Right renal cortex interstitium (tissue), 3 donors: ENCODE results near the gene CCDC7. TPM values are rescaled to one million over a fixed set of nuclear protein-coding genes. Genes with fewer than 3 reads are reported as not detected.
"Not testable (repeated sequence)": the region's sequence is repeated elsewhere in the genome, so short reads cannot be mapped to it uniquely, and the experiment has no call there.

ENCODE experiments used
- DNase-seq, 3 donors: peaks; one replicate each; pipeline ENCODE4 v3.0.0-alpha.2; 2013; ENCODE audit warnings: low read depth in 3 of 3, low spot score in 2 of 3
- polyA plus RNA-seq, 3 donors: library from polyadenylated mRNA; unstranded; fragments of 120-200 nt; gene quantifications; one replicate each; pipeline ENCODE4 v1.2.1, GENCODE V29; 2013; ENCODE audit not compliant: insufficient read length in 3 of 3

The CCDC7 gene
- polyA plus RNA-seq, 3 donors, result 4.8 to 6.4 (median 5.5) TPM

GRCh38 chr10:32540691-32541470 lies 94.9 kb downstream of the CCDC7 start:
- DNase-seq, result no peak

DNA sequence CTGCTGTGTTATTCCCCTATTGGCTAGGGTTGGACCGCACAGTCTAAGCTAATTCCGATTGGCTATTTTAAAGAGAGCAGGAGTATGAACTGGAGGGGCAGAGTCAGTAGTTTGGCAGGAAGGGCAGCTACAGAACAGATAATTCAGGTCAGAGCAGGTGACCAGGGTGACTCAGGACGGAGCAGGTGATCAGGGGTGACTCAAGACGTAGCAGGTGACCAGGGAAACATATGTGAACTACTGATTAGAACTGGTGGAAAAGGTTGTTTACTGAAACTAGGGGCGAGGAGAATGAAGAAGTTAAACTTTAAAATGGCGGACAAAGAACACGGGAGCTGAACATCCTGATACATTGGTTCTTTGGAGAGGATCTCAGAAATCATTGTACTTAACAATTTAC lies 102.3 kb downstream of the CCDC7 start:
- DNase-seq, result no peak

DNA sequence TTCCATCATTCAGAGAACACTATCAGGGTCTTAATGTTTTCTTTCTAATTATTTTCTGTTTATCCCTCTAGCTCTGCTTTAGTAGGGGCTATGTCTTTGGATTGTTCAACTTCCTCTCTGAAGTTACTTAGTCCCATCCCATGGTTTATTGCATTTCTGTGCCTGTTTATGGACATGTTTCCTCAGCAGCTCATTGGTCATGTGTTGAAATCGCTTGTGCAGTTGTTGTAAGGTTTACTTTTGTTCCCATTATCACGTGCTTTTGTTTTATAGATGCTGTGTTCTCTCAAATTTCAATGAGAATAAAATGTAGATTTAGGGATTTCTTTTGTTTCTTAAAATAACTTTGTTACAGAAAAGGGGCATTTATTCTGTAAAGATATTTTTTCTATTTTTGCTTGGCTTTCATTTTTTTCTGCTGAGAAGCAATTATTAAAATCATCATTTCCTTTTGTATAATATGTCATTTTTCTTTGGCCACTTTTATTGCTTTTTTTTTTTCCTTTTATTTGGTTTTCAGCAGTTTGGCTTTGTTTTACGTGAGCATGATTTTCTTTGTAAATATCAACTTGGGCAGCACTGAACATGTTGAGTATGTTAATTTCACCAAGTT lies 110.9 kb downstream of the CCDC7 start:
- DNase-seq, result no peak

GRCh38 chr10:32562695-32563094 lies 116.8 kb downstream of the CCDC7 start:
- DNase-seq, result not testable (repeated sequence)

- no peak for DNase-seq
These were observed 131.5 kb downstream of the CCDC7 start for GRCh38 chr10:32577448-32577847.

DNA sequence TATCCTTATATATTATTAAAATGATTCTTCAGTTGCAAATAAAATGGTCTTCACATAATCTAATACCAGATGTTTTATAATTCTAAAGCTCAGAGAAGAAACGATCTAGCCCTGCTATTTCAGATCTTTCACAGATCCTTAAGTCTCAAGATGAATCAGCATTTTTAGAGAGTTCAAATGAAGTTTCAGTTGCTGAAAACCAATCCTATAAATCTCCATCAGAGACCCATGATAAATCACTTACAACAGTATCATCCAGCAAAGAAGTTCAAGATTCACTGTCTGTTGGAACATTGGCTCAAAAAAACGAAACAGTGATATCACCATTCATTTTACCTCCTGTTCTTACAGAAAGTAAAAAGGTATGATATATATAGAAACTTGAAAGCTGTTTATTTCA lies 137.0 kb downstream of the CCDC7 start:
- no peak for DNase-seq

- not testable (repeated sequence) for DNase-seq
These were observed 152.1 kb downstream of the CCDC7 start for GRCh38 chr10:32598022-32598421.

DNA sequence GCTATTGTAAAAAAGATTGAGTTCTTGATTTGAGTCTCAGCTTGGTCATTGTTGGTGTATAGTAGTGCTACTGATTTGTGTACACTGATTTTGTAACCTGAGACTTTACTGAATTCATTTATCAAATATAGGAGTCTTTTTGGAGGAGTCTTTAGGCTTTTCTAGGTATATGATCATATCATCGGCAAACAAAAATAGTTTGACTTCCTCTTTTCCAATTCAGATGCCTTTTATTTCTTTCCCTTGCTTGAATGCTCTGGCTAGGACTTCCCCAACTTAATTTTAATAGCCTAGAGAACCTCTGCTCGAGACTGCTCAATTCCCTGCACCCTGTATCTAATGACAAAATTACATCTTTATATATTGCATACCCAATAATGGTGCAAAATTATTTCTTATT lies 154.4 kb downstream of the CCDC7 start:
- no peak for DNase-seq

- not testable (repeated sequence) for DNase-seq
These were observed 155.6 kb downstream of the CCDC7 start for GRCh38 chr10:32601562-32601961.

DNA sequence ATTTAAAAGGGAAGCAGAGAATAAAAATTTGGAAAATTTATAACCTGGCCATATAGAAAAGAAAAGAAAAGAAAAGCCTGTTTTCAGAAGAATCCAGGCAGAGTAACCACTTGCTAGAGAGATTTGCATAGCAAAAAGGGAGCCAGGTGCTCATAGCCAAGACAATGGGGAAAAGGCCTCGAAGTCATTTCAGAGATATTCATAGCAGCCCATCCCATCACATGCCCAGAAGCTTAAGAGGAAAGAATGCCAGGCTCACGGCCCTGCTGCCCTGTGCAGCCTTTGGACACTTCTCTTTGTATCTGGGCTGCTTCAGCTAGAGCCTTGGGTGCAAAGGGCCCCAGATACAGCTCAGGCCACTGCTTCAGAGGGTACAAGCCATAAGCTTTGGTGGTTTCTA lies 159.8 kb downstream of the CCDC7 start:
- DNase-seq, result no peak

DNA sequence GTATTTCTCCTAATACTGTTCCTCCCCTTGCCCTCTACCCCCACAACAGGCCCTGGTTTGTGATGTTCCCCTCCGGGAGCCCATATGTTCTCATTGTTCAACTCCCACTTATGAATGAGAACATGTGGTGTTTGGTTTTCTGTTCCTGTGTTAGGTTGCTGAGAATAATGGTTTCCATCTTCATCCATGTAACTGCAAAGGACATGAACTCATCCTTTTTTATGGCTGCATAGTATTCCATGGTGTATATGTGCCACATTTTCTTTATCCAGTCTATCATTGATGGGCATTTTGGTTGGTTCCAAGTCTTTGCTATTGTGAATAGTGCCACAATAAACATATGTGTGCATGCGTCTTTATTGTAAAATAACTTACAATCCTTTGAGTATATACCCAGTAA lies 164.6 kb downstream of the CCDC7 start:
- DNase-seq, result not testable (repeated sequence)

DNA sequence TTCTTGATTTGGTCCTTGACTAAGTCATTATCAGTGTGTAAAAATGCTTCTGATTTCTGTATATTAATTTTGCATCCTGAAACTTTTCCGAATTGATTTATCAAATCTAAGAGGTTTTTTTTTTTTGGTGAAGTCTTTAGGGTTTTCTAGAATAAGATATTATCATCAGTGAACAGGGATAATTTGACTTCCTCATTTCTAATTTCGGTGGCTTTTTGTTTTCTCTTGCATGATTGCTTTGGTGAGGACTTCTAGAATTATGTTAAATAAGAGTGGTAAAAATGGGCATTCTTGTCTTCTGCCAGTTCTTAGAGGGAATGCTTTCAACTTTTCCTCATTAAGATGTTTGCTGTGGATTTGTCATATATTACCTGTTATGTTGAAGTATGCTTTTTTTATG lies 170.5 kb downstream of the CCDC7 start:
- DNase-seq, result no peak

DNA sequence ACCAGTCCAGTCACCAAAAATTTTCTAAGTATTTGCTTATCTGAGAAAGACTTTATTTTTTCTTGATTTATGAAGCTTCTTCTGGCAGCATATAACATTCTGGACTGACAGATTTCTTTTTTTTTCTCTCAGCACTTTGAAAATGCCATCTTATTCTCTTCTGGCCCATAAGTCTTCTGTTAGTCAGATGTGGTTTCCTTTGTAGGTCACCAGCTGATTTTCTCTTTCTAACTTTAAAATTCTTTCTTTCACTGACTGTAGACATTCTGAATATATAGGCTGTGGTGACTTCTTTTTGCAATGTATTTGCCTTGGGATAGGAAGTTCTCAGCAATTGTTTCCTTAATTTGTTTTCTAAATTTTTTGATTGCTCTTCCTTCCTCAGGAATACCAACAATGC lies 172.5 kb downstream of the CCDC7 start:
- DNase-seq, result no peak

GRCh38 chr10:32621969-32622368 lies 176.0 kb downstream of the CCDC7 start:
- no peak for DNase-seq

DNA sequence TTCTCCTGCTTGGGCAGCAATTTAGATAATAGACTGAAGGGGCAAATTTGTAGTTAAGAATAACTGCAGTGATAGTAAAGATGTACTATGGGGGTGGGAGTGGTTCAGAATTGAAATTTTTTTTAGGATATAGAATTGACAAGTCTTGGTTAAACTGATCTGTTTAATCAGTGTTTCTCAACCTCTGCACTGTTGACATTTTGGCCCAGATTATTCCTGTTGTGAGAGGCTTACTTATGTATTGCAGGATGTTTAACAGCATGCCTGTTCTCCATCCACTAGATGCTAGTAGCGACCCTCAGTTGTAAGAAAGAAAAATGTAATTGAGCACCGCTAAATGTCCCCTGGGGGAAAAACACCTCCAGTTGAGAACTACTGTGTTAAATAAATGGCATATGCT lies 176.5 kb downstream of the CCDC7 start:
- DNase-seq, result no peak

GRCh38 chr10:32627183-32627582 lies 181.2 kb downstream of the CCDC7 start:
- DNase-seq, result no peak

GRCh38 chr10:32629910-32630309 lies 184.0 kb downstream of the CCDC7 start:
- no peak for DNase-seq

DNA sequence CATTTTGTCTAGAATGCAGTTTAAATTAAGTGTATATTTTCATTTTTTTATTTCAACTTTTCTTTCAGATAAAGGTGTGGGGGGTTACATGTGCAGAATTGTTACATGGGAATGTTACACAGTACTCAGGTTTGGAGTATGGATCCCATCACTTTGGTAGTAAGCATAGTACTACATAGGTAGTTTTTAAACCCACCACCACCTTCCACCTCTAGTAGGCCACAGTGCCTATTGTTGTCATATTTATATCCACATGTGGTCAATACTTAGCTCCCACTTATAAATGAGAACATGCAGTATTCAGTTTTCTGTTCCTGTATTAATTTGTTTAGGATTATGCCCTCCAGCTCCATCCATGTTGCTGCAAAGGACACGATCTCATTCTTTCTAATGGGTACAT lies 200.6 kb downstream of the CCDC7 start:
- DNase-seq, result no peak

GRCh38 chr10:32650246-32650655 lies 204.3 kb downstream of the CCDC7 start:
- DNase-seq, result no peak

- DNase-seq, result not testable (repeated sequence)
These were observed 211.5 kb downstream of the CCDC7 start for GRCh38 chr10:32657430-32657829.

- no peak for DNase-seq
These were observed 215.4 kb downstream of the CCDC7 start for GRCh38 chr10:32661346-32661745.

- no peak for DNase-seq
These were observed 235.0 kb downstream of the CCDC7 start for GRCh38 chr10:32680803-32681557.
